Natural killer cell (primary cell): Measurements from ENCODE around the gene ASCC2. TPM values are rescaled to one million over a fixed set of nuclear protein-coding genes. Genes with fewer than 3 reads are reported as not detected.

ENCODE experiments used
- ATAC-seq, 3 donors: fragments of 150-1000 bp in 2 of 3; fragments of 200-7000 bp in 1 of 3; cut with Tn5 transposase; 1 replicate in 1 of 3; 2 replicates in 2 of 3; pipeline ENCODE4 v1.10.0; 2021; ENCODE audit warnings: mild to moderate bottlenecking in 2 of 3, moderate library complexity in 2 of 3
- DNase-seq, 2 donors: peaks; one replicate each; pipeline versions ENCODE4 v3.0.0 to v3.0.0-alpha.2; 2013 to 2021; ENCODE audit warnings: mixed read lengths in 1 of 2
- H3K27ac ChIP-seq: one replicate; pipeline ENCODE4 v1.5.1; 2013; ENCODE audit warnings: mild to moderate bottlenecking, low read length
- H3K27me3 ChIP-seq: one replicate; pipeline ENCODE4 v1.6.1; 2013; ENCODE audit warnings: low read length; ENCODE audit not compliant: control insufficient read depth, insufficient read depth
- H3K36me3 ChIP-seq: one replicate; pipeline ENCODE4 v1.6.1; 2013; ENCODE audit warnings: low read length; ENCODE audit not compliant: control insufficient read depth, insufficient read depth
- H3K4me1 ChIP-seq: one replicate; pipeline ENCODE4 v1.6.1; 2013; ENCODE audit warnings: low read length; ENCODE audit not compliant: control insufficient read depth, insufficient read depth
- H3K4me3 ChIP-seq: one replicate; pipeline ENCODE4 v1.5.1; 2013; ENCODE audit warnings: low read length
- H3K9me3 ChIP-seq: one replicate; pipeline ENCODE4 v1.6.1; 2013; ENCODE audit warnings: low read length; ENCODE audit not compliant: control insufficient read depth, insufficient read depth
- H3K27ac Mint-ChIP-seq, 2 donors: one replicate each; pipeline ENCODE4 v1.8.0; 2022; ENCODE audit warnings: mild to moderate bottlenecking in 2 of 2, mixed read lengths in 2 of 2, moderate library complexity in 1 of 2
- H3K27me3 Mint-ChIP-seq, 2 donors: one replicate each; pipeline ENCODE4 v1.8.0; 2022; ENCODE audit warnings: low read depth in 2 of 2, mixed read lengths in 2 of 2
- H3K36me3 Mint-ChIP-seq: one replicate; pipeline ENCODE4 v1.8.0; 2022; ENCODE audit warnings: mixed read lengths
- H3K4me1 Mint-ChIP-seq, 2 donors: one replicate each; pipeline ENCODE4 v1.8.0; 2022; ENCODE audit warnings: mixed read lengths in 2 of 2
- H3K4me3 Mint-ChIP-seq: one replicate; pipeline ENCODE4 v1.8.0; 2022; ENCODE audit warnings: mild to moderate bottlenecking, moderate library complexity, mixed read lengths
- H3K9me3 Mint-ChIP-seq, 2 donors: one replicate each; pipeline ENCODE4 v1.8.0; 2022; ENCODE audit warnings: mixed read lengths in 2 of 2
- WGBS: methylation state at CpG from one replicate; pipeline ENCODE4 v1.1.7; 2013; ENCODE audit warnings: missing lambda C conversion rate; ENCODE audit not compliant: insufficient coverage; 5-methylcytosine and 5-hydroxymethylcytosine counted together
- intact Hi-C: fragments of 100-400 bp; cut with micrococcal nuclease; formaldehyde crosslinking; loops from one replicate; pipeline ENCODE4 v1.14.2; 2022
- total RNA-seq, 4 donors: library from RNA; stranded (reverse); fragments of 120-200 nt in 1 of 4; gene quantifications; one replicate each; pipeline versions ENCODE4 v1.2.3 to v1.2.4, GENCODE V29; 2013 to 2022
- TF ChIP-seq, protein P1 (sequence below): fragments of 200-600 bp; IDR thresholded peaks from one replicate; pipeline ENCODE4 v1.8.0; 2022; ENCODE audit warnings: antibody characterized with exemption

Gene ASCC2
- total RNA-seq, 3 donors from 2014 or later (not counting 1 experiment from before 2014, with no cell fraction given): 102 to 130 (median 128) TPM

DNA sequence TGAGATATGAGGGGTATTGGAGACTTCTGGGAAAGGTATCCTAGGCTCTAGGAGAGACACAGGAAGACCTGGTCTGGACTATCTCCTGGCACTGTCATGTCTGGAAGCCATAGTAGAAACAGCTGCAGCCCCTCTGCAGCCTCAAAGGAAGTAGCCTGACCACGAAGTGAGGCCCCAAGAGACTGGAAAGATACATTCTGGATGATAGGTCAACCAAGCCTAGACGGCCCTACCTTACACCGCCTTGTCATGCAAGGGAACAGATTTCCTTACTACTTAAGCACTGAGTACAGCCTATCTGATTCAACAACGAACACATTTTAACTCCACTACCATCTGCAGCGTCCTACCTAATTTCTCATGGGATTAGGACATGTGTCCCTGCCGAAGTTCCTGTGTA, 39.8 kb downstream of the ASCC2 start:
- Mint-ChIP-seq H3K4me3 (no peak overlapping the region), H3K27me3 (no peaks in the 10 kb centered on the region), H3K27ac (peak overlapping the region in 1 of 2 donors; percentile 52), H3K4me1 (no peaks in the 10 kb centered on the region), H3K36me3 (peaks cover 7% of the 10 kb centered on the region), H3K9me3 (no peaks in the 10 kb centered on the region)
- intact Hi-C loops: no loop called here
- no peak overlapping the region for H3K4me3 ChIP-seq
- peaks cover 67% of the 10 kb centered on the region for H3K36me3 ChIP-seq
- no peak for ATAC-seq
- H3K4me1 ChIP-seq: peaks cover 24% of the 10 kb centered on the region
- no peaks in the 10 kb centered on the region for H3K27me3 ChIP-seq
- no peak for DNase-seq
- TF ChIP-seq, protein P1, sequence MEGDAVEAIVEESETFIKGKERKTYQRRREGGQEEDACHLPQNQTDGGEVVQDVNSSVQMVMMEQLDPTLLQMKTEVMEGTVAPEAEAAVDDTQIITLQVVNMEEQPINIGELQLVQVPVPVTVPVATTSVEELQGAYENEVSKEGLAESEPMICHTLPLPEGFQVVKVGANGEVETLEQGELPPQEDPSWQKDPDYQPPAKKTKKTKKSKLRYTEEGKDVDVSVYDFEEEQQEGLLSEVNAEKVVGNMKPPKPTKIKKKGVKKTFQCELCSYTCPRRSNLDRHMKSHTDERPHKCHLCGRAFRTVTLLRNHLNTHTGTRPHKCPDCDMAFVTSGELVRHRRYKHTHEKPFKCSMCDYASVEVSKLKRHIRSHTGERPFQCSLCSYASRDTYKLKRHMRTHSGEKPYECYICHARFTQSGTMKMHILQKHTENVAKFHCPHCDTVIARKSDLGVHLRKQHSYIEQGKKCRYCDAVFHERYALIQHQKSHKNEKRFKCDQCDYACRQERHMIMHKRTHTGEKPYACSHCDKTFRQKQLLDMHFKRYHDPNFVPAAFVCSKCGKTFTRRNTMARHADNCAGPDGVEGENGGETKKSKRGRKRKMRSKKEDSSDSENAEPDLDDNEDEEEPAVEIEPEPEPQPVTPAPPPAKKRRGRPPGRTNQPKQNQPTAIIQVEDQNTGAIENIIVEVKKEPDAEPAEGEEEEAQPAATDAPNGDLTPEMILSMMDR: no peak
- H3K27ac ChIP-seq: no peak overlapping the region
- no peaks in the 10 kb centered on the region for H3K9me3 ChIP-seq
- WGBS: 60% methylated on average over 6 of the region's 6 CpGs

- Mint-ChIP-seq H3K27me3 (no peaks in the 10 kb centered on the region), H3K27ac (no peak overlapping the region), H3K9me3 (no peaks in the 10 kb centered on the region), H3K4me1 (no peaks in the 10 kb centered on the region), H3K4me3 (no peak overlapping the region), H3K36me3 (peaks cover 7% of the 10 kb centered on the region)
- no peak overlapping the region for H3K27ac ChIP-seq
- DNase-seq (no peak), ATAC-seq (no peak)
- no peaks in the 10 kb centered on the region for H3K9me3 ChIP-seq
- TF ChIP-seq, protein P1: no peak
- no peak overlapping the region for H3K4me3 ChIP-seq
- intact Hi-C loops: no loop called here
- peaks cover 71% of the 10 kb centered on the region for H3K36me3 ChIP-seq
- H3K4me1 ChIP-seq: peaks cover 24% of the 10 kb centered on the region
- no peaks in the 10 kb centered on the region for H3K27me3 ChIP-seq
- 75% methylated on average over 3 of the region's 3 CpGs for WGBS
Observed at GRCh38 chr22:29797351-29797750, 40.7 kb downstream of the ASCC2 start.

DNA sequence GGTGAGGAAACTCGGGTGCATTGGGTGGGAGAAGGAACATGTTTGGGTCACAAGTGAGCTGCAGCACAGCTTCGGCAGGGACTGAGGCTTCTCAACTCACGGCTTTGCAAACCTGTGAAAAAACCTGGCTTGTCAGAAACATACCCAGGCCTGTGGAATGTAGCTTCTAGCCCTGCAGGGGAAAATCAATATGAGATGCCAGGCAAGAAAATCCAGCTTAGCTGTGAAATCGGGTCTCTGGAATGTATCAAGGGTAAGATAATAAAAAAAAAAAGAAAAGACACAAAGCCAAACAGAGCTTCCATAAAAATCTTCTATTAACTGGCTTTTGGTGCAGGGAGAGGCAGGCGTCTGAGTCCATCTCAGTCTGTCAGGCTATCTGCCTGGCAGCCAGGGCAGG, 42.4 kb downstream of the ASCC2 start:
- Histone ChIP-seq H3K27me3 (no peaks in the 10 kb centered on the region), H3K36me3 (peaks cover 62% of the 10 kb centered on the region), H3K27ac (no peak overlapping the region), H3K4me3 (no peak overlapping the region), H3K4me1 (peaks cover 24% of the 10 kb centered on the region), H3K9me3 (no peaks in the 10 kb centered on the region)
- Mint-ChIP-seq H3K27me3 (no peaks in the 10 kb centered on the region), H3K27ac (no peak overlapping the region), H3K4me1 (no peaks in the 10 kb centered on the region), H3K4me3 (no peak overlapping the region), H3K9me3 (no peaks in the 10 kb centered on the region), H3K36me3 (peaks cover 7% of the 10 kb centered on the region)
- intact Hi-C loops: no loop called here
- TF ChIP-seq, protein P1: no peak
- WGBS: 93% methylated on average over 4 of the region's 5 CpGs
- ATAC-seq: no peak
- no peak for DNase-seq

DNA sequence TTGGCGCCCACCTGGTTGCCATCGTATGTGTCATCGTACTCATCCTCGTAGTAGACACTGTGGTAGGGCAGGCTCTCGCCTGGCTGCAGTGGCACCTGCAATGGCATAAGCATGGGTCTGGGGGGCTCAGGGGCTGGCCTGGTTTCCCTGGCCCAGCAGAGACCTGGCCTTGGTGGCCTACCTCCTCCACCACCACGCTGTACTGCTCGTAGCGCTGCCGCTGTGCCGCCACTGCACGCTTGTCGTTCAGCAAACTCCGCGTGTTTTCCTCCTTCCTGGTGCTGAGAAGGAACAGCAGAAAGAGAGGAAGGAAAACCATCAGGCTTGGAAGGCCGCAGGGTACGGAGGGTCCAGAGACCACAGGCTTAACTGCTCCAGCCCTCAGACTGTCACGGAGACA, 44.7 kb downstream of the ASCC2 start:
- ATAC-seq: no peak
- H3K4me3 Mint-ChIP-seq: no peak overlapping the region
- no peaks in the 10 kb centered on the region for H3K4me1 Mint-ChIP-seq
- 97% methylated on average over 17 of the region's 17 CpGs for WGBS
- peaks cover 4% of the 10 kb centered on the region for H3K36me3 Mint-ChIP-seq
- H3K4me1 ChIP-seq: peaks cover 16% of the 10 kb centered on the region
- DNase-seq: no peak
- H3K27me3 Mint-ChIP-seq: no peaks in the 10 kb centered on the region
- no peaks in the 10 kb centered on the region for H3K27me3 ChIP-seq
- H3K4me3 ChIP-seq: no peak overlapping the region
- no peak overlapping the region for H3K27ac ChIP-seq
- H3K9me3 ChIP-seq: no peaks in the 10 kb centered on the region
- H3K9me3 Mint-ChIP-seq: no peaks in the 10 kb centered on the region
- TF ChIP-seq, protein P1: no peak
- intact Hi-C loops: no loop called here
- no peak overlapping the region for H3K27ac Mint-ChIP-seq
- peaks cover 61% of the 10 kb centered on the region for H3K36me3 ChIP-seq
